Activated B cell treated with CpG ODN at 0.5 μM for 24 hours (primary cell): ENCODE measurements around the gene SERGEF. TPM values are rescaled to one million over a fixed set of nuclear protein-coding genes. Genes with fewer than 3 reads are reported as not detected.

ENCODE experiments used
- ATAC-seq: fragments of 200-7000 bp; cut with Tn5 transposase; one replicate; pipeline ENCODE4 v1.10.0; 2021; ENCODE audit warnings: low read depth, mild to moderate bottlenecking, moderate library complexity
- CTCF ChIA-PET: fragments of 350-600 bp; sonication (Branson Sonifier 250); formaldehyde crosslinking; loops from one replicate; lab custom pipeline; 2021; ENCODE audit warnings: antibody characterized with exemption; lab: Charles Lee
- POLR2A ChIA-PET: fragments of 350-600 bp; sonication (Branson Sonifier 250); formaldehyde crosslinking; loops from one replicate; lab custom pipeline; 2021; ENCODE audit warnings: antibody characterized with exemption; lab: Charles Lee
- DNase-seq: peaks from one replicate; pipeline ENCODE4 v3.0.0; 2022
- H3K27ac Mint-ChIP-seq: one replicate; pipeline ENCODE4 v1.8.0; 2020; ENCODE audit warnings: mixed read lengths
- H3K27me3 Mint-ChIP-seq: one replicate; pipeline ENCODE4 v1.8.0; 2021; ENCODE audit warnings: mixed read lengths
- H3K36me3 Mint-ChIP-seq: one replicate; pipeline ENCODE4 v1.8.0; 2021; ENCODE audit warnings: low read depth, mixed read lengths
- H3K4me1 Mint-ChIP-seq: one replicate; pipeline ENCODE4 v1.8.0; 2021; ENCODE audit warnings: mixed read lengths
- H3K4me3 Mint-ChIP-seq: one replicate; pipeline ENCODE4 v1.8.0; 2020; ENCODE audit warnings: mild to moderate bottlenecking, mixed read lengths
- H3K9me3 Mint-ChIP-seq: one replicate; pipeline ENCODE4 v1.8.0; 2020; ENCODE audit warnings: mixed read lengths
- CTCF ChIP-seq: fragments of 200-600 bp; IDR thresholded peaks from one replicate; pipeline ENCODE4 v1.8.0; 2022; ENCODE audit warnings: antibody characterized with exemption, mild to moderate bottlenecking
- intact Hi-C: fragments of 100-400 bp; cut with micrococcal nuclease; formaldehyde crosslinking; loops from one replicate; pipeline ENCODE4 v1.15.1; 2024
- total RNA-seq: library from RNA; stranded (reverse); gene quantifications from 2 replicates; pipeline ENCODE4 v1.2.3, GENCODE V29; 2022

Gene SERGEF
- total RNA-seq, 1 donor from 2014 or later, result 38.4 TPM

- ATAC-seq (no peak), DNase-seq (no peak)
- no peaks in the 10 kb centered on the region for H3K9me3 Mint-ChIP-seq
- no peak for TF ChIP-seq CTCF
- H3K36me3 Mint-ChIP-seq, result peaks cover 59% of the 10 kb centered on the region
- H3K27me3 Mint-ChIP-seq, result no peaks in the 10 kb centered on the region
- ChIA-PET CTCF (no interaction called here), POLR2A (no interaction called here)
- H3K27ac Mint-ChIP-seq, result no peak overlapping the region
- H3K4me1 Mint-ChIP-seq, result no peaks in the 10 kb centered on the region
- no peak overlapping the region for H3K4me3 Mint-ChIP-seq
- intact Hi-C loops, result no loop called here
These were observed 85.8 kb downstream of the SERGEF start for GRCh38 chr11:17927041-17927440.

GRCh38 chr11:17924713-17925112 lies 88.1 kb downstream of the SERGEF start:
- Mint-ChIP-seq H3K27me3 (no peaks in the 10 kb centered on the region), H3K9me3 (no peaks in the 10 kb centered on the region), H3K36me3 (peaks cover 56% of the 10 kb centered on the region), H3K27ac (no peak overlapping the region), H3K4me1 (no peaks in the 10 kb centered on the region), H3K4me3 (no peak overlapping the region)
- intact Hi-C loops, result no loop called here
- ChIA-PET CTCF (no interaction called here), POLR2A (no interaction called here)
- no peak for TF ChIP-seq CTCF
- DNase-seq (no peak), ATAC-seq (no peak)

- Mint-ChIP-seq H3K27me3 (no peaks in the 10 kb centered on the region), H3K4me1 (no peaks in the 10 kb centered on the region), H3K27ac (no peak overlapping the region), H3K9me3 (no peaks in the 10 kb centered on the region), H3K36me3 (peaks cover 61% of the 10 kb centered on the region), H3K4me3 (no peak overlapping the region)
- ATAC-seq (no peak), DNase-seq (no peak)
- CTCF ChIA-PET, result no interaction called here
- POLR2A ChIA-PET, result no interaction called here
- no peak for TF ChIP-seq CTCF
- intact Hi-C loops, result no loop called here
These were observed 89.6 kb downstream of the SERGEF start for GRCh38 chr11:17923217-17923616.

GRCh38 chr11:17922416-17922788 lies 90.4 kb downstream of the SERGEF start:
- POLR2A ChIA-PET, result no interaction called here
- TF ChIP-seq CTCF, result no peak
- Mint-ChIP-seq H3K4me3 (no peak overlapping the region), H3K36me3 (peaks cover 62% of the 10 kb centered on the region), H3K27ac (no peak overlapping the region), H3K27me3 (no peaks in the 10 kb centered on the region), H3K4me1 (no peaks in the 10 kb centered on the region), H3K9me3 (no peaks in the 10 kb centered on the region)
- intact Hi-C loops, result no loop called here
- DNase-seq (no peak), ATAC-seq (no peak)
- CTCF ChIA-PET, result no interaction called here

- H3K4me3 Mint-ChIP-seq, result no peak overlapping the region
- DNase-seq (no peak), ATAC-seq (no peak)
- no peak overlapping the region for H3K27ac Mint-ChIP-seq
- intact Hi-C loops, result no loop called here
- ChIA-PET POLR2A (no interaction called here), CTCF (no interaction called here)
- no peak for TF ChIP-seq CTCF
- H3K36me3 Mint-ChIP-seq, result peaks cover 65% of the 10 kb centered on the region
- H3K27me3 Mint-ChIP-seq, result no peaks in the 10 kb centered on the region
- H3K4me1 Mint-ChIP-seq, result no peaks in the 10 kb centered on the region
- H3K9me3 Mint-ChIP-seq, result no peaks in the 10 kb centered on the region
These were observed 91.0 kb downstream of the SERGEF start for GRCh38 chr11:17921659-17922415.
